Measurements from ENCODE around the gene CKLF.

DNA sequence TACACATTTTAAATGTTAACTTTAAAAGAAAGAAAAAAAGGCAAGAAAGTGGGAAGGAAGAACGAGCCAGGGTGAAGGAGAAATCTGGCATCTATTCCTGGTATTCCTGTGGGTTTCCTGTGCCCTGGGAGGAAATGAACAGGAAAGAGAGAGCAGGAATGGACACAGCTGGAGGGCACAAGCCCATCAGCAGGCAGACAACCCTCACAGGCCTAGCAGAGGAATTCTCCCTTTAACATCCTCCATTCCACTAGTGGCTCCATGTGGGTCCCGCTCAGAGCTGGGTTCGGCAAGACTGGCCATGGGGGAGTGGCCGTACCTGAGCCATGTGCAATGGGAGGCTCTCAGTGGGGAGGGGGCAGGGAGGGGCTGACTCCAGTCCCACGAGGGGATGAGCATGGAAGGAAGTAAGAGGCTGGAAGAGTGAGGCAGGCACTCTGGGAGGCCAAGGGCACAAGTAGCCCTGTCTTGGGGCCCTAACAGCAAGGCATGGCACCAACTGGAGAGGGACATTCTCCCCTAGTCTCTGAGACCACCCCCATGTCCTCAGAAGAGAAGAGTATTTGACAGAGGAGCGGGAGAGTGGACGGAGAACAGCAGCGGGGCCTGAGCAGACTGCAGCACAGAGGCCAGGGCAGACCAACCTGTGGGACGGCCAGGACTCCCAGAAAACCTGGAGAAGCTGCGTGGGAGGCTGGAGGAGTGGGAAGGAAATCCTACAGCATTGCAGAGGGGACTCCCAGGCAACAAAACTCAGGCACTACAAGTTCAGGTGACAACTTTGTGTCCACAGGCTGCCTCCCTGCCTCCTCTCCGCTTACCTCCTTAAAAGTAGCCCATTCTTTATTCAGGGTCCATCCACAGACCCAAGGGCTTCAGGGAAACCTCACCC, 32.6 kb upstream of the CKLF start:
- TF ChIP-seq, protein P1, sequence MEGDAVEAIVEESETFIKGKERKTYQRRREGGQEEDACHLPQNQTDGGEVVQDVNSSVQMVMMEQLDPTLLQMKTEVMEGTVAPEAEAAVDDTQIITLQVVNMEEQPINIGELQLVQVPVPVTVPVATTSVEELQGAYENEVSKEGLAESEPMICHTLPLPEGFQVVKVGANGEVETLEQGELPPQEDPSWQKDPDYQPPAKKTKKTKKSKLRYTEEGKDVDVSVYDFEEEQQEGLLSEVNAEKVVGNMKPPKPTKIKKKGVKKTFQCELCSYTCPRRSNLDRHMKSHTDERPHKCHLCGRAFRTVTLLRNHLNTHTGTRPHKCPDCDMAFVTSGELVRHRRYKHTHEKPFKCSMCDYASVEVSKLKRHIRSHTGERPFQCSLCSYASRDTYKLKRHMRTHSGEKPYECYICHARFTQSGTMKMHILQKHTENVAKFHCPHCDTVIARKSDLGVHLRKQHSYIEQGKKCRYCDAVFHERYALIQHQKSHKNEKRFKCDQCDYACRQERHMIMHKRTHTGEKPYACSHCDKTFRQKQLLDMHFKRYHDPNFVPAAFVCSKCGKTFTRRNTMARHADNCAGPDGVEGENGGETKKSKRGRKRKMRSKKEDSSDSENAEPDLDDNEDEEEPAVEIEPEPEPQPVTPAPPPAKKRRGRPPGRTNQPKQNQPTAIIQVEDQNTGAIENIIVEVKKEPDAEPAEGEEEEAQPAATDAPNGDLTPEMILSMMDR (conservative IDR thresholded peaks at IDR 0.05; ENCODE audit: low read depth, low read length): no peak
- no peak for TF ChIP-seq EZH2 (IDR thresholded peaks at IDR 0.05; ENCODE audit: borderline replicate concordance, low read depth, low read length, poor library complexity, severe bottlenecking)

Measured in A673 (cell line).